Measurements from ENCODE around the gene CT47A1.

DNA sequence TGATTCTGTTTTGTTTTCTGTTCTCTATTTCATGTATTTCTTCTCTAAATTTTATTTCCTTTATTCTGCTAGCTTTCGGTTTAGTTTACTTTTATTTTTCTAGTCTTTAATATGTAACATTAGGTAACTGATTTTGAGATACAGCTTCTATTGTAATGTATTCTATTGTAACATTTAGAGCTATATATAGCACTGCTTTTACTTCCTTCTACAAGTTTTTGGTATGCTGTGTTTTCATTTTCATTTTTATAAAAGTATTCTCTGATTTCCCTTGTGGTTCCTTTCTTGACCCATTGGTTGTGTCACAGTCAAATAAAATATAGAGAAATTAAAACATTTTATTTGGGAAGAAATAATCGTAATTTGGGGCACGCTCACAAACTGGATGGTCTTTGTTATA lies 13.9 kb upstream of the CT47A1 start:
- no peak for TF ChIP-seq POLR2A (IDR thresholded peaks at IDR 0.05)
- no peak for TF ChIP-seq CTCF (IDR thresholded peaks at IDR 0.05 in 4 of 5, conservative IDR thresholded peaks at IDR 0.05 in 1 of 5)
